ENCODE data around the gene IFI27L2. TPM values are rescaled to one million over a fixed set of nuclear protein-coding genes. Genes with fewer than 3 reads are reported as not detected.

Gene IFI27L2
- total RNA-seq, 1 donor from 2014 or later, result 28.5 TPM

DNA sequence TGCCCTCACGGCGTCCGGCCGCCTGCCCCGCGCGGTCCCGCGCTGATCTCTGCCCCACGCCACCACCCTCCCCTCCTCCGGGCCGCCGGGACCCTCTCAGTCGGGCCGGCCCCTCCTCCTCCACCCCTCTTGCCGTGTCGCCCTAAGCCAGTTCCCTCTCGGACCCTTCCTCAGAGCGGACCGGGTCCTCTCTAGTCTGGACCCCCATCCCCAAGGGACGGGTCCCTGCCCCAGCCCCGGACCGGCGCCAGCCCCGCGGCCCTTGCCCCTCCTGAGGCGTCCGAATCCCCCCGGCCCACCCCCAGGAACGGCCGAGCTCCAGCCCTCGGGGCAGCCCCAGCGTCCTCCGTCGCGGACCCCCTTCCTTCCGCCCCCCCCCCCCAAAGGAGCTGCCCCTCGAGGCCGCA is 45.2 kb upstream of the IFI27L2 start:
- peak overlapping the region; percentile 8 for H3K4me3 Mint-ChIP-seq
- no peak overlapping the region for H3K27ac Mint-ChIP-seq
- TF ChIP-seq, protein P1, sequence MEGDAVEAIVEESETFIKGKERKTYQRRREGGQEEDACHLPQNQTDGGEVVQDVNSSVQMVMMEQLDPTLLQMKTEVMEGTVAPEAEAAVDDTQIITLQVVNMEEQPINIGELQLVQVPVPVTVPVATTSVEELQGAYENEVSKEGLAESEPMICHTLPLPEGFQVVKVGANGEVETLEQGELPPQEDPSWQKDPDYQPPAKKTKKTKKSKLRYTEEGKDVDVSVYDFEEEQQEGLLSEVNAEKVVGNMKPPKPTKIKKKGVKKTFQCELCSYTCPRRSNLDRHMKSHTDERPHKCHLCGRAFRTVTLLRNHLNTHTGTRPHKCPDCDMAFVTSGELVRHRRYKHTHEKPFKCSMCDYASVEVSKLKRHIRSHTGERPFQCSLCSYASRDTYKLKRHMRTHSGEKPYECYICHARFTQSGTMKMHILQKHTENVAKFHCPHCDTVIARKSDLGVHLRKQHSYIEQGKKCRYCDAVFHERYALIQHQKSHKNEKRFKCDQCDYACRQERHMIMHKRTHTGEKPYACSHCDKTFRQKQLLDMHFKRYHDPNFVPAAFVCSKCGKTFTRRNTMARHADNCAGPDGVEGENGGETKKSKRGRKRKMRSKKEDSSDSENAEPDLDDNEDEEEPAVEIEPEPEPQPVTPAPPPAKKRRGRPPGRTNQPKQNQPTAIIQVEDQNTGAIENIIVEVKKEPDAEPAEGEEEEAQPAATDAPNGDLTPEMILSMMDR (IDR thresholded peaks at IDR 0.05; ENCODE audit: unreplicated experiment), result no peak
- no peak for DNase-seq (ENCODE audit: low spot score in 2 of 2, unreplicated experiment in 2 of 2)
- no peaks in the 10 kb centered on the region for H3K36me3 Mint-ChIP-seq
- H3K27me3 Mint-ChIP-seq (ENCODE audit: low read depth), result peaks cover 83% of the 10 kb centered on the region
- H3K9me3 Mint-ChIP-seq, result no peaks in the 10 kb centered on the region
- peaks cover 14% of the 10 kb centered on the region for H3K4me1 Mint-ChIP-seq

DNA sequence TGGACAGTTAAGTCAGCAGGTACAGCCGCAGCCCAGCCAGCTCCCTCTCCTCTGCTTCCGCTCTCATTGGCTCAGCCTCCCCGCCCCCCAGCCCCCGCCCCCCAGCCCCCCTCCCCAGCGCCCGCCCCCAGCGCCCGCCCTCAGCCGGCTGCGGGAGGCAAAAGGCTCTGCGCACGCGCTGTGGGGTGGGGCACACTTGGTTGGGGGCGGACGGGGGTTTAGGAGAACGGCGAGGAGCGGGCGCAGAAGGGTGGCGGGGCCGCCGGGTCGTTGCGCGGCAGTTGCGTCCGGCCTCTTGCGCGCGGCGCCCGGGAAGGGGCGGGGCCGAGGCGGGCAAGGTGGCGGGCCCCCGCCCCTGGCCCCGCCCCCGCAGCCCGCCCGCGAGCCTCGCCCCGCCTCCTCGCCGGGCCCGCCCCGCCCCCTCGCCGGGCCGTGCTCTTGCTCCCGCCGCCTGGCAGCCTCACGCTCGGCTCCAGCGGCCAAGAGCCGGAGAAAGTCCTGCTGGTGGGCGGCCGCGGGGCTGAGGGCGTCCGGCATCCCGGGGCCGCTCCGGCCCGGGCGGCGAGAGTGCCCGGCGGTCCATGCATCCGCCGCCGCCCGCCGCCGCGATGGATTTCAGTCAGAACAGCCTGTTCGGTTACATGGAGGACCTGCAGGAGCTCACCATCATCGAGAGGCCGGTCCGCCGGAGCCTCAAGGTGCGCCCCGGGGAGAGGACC is 44.6 kb upstream of the IFI27L2 start, which contains the start of gene PPP4R4:
PPP4R4 (plus strand) TSS at position 438 of the 719 bp plus-strand sequence; CDS start at position 582, 144 bp downstream.
- TF ChIP-seq, protein P1 (IDR thresholded peaks at IDR 0.05; ENCODE audit: unreplicated experiment), result no peak
- Mint-ChIP-seq H3K27me3 (ENCODE audit: low read depth) (peaks cover 80% of the 10 kb centered on the region), H3K36me3 (no peaks in the 10 kb centered on the region), H3K9me3 (peaks cover 4% of the 10 kb centered on the region), H3K27ac (peak within 1 kb of the TSS; percentile 21), H3K4me1 (peaks cover 14% of the 10 kb centered on the region), H3K4me3 (peak within 1 kb of the TSS; percentile 71)
- peak; percentile 91 for DNase-seq (ENCODE audit: low spot score in 2 of 2, unreplicated experiment in 2 of 2)

- Mint-ChIP-seq H3K9me3 (peaks cover 7% of the 10 kb centered on the region), H3K4me3 (peak overlapping the region; percentile 71), H3K36me3 (no peaks in the 10 kb centered on the region), H3K27me3 (ENCODE audit: low read depth) (peaks cover 74% of the 10 kb centered on the region), H3K4me1 (peaks cover 14% of the 10 kb centered on the region), H3K27ac (peak overlapping the region; percentile 21)
- TF ChIP-seq, protein P1 (IDR thresholded peaks at IDR 0.05; ENCODE audit: unreplicated experiment), result no peak
- no peak for DNase-seq (ENCODE audit: low spot score in 2 of 2, unreplicated experiment in 2 of 2)
Measured at GRCh38 chr14:94173471-94173884, 44.1 kb upstream of the IFI27L2 start.

DNA sequence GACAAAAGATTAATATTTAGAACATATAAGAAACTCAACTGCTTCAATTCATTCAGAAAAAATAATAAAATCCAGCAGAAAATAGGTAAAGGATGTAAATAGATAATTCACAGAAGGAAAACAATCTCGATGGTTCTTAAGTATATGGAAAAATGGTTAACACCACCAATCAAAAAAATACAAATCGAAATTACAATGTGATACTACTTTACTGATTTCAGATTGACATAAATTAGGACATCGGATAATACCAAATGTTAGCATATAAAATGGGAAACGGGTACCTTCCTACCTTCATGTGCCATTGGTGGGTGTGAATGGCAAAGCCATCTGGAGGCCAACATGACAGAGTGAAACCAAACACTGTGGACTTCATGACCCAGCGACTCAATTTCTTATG is 43.1 kb upstream of the IFI27L2 start:
- peaks cover 66% of the 10 kb centered on the region for H3K27me3 Mint-ChIP-seq (ENCODE audit: low read depth)
- H3K4me3 Mint-ChIP-seq, result peak overlapping the region; percentile 71

DNA sequence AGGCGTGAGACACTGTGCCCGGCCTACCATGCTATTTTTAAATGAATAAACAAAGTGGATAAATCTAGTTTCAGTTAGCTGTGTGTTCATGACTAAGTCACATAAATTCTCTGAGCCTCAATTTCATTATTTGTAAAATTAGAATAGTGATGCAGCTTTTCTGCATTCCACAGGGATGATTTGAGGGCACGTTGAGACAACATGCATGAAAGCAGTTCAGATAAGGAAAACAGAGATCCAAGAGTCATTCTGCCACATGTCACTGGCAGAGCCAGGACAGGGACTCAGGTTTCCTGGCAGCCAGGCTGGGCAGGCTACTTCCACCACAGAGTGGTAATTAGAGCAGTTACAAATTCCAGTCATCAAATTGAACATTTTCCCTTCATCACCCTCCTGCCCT is 41.8 kb upstream of the IFI27L2 start:
- DNase-seq (ENCODE audit: low spot score in 2 of 2, unreplicated experiment in 2 of 2), result no peak
- TF ChIP-seq, protein P1 (IDR thresholded peaks at IDR 0.05; ENCODE audit: unreplicated experiment), result no peak
- H3K4me3 Mint-ChIP-seq, result no peak overlapping the region
- peaks cover 7% of the 10 kb centered on the region for H3K9me3 Mint-ChIP-seq
- H3K4me1 Mint-ChIP-seq, result peaks cover 14% of the 10 kb centered on the region
- H3K27me3 Mint-ChIP-seq (ENCODE audit: low read depth), result peaks cover 60% of the 10 kb centered on the region
- H3K36me3 Mint-ChIP-seq, result no peaks in the 10 kb centered on the region
- no peak overlapping the region for H3K27ac Mint-ChIP-seq

More for the DNA sequence above, 43.1 kb upstream of the IFI27L2 start:
- peaks cover 7% of the 10 kb centered on the region for H3K9me3 Mint-ChIP-seq
- TF ChIP-seq, protein P1 (IDR thresholded peaks at IDR 0.05; ENCODE audit: unreplicated experiment), result no peak
- no peaks in the 10 kb centered on the region for H3K36me3 Mint-ChIP-seq
- peaks cover 14% of the 10 kb centered on the region for H3K4me1 Mint-ChIP-seq
- H3K27ac Mint-ChIP-seq, result no peak overlapping the region
- no peak for DNase-seq (ENCODE audit: low spot score in 2 of 2, unreplicated experiment in 2 of 2)
